Progenitor cell of endocrine pancreas (in vitro differentiated cells): ENCODE data around the gene CNTNAP2. TPM values are rescaled to one million over a fixed set of nuclear protein-coding genes. Genes with fewer than 3 reads are reported as not detected.

Experiments
- DNase-seq: peaks from one replicate; pipeline ENCODE4 v3.0.0; 2021; ENCODE audit warnings: low spot score; ENCODE audit not compliant: unreplicated experiment
- H3K27ac Mint-ChIP-seq: 2 replicates; pipeline ENCODE4 v1.8.0; 2021; ENCODE audit warnings: mild to moderate bottlenecking, moderate library complexity, mixed read lengths
- H3K27me3 Mint-ChIP-seq: 2 replicates; pipeline ENCODE4 v1.8.0; 2021; ENCODE audit warnings: mixed read lengths
- H3K36me3 Mint-ChIP-seq: 2 replicates; pipeline ENCODE4 v1.8.0; 2022; ENCODE audit warnings: mixed read lengths; ENCODE audit not compliant: insufficient read depth
- H3K4me1 Mint-ChIP-seq: 2 replicates; pipeline ENCODE4 v1.8.0; 2021; ENCODE audit warnings: low read depth, mixed read lengths
- H3K4me3 Mint-ChIP-seq: 2 replicates; pipeline ENCODE4 v1.8.0; 2021; ENCODE audit warnings: low read depth, mild to moderate bottlenecking, moderate library complexity, mixed read lengths
- H3K9me3 Mint-ChIP-seq: 2 replicates; pipeline ENCODE4 v1.8.0; 2021; ENCODE audit warnings: low read depth, mixed read lengths
- CTCF ChIP-seq: fragments of 200-600 bp; sonication (generic); IDR thresholded peaks from one replicate; pipeline ENCODE4 v1.5.0; 2021; ENCODE audit warnings: antibody characterized with exemption, mild to moderate bottlenecking; ENCODE audit not compliant: unreplicated experiment
- total RNA-seq: library from RNA; stranded (reverse); gene quantifications from 2 replicates; pipeline ENCODE4 v1.2.1, GENCODE V29; 2021

Gene CNTNAP2
- total RNA-seq, 1 donor from 2014 or later = 6.5 TPM

DNA sequence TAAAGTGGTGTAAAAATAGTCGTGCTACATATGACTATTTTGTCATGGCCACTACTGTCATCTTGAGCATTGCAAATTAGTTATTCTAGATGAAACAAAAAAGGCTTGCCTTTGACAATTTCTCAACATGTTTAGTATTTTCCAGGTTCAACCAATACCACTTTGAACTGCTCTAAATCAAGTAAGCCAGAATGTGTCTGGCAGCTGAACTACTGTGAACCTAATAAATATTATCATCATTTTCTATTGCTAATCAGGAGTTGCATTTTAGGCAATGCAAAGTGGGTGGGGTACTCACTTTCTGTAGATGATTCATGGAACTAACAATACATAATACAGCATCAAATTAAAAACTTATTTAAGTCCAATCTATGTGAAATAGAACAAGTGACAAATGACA, 877.2 kb downstream of the CNTNAP2 start:
- no peak for TF ChIP-seq CTCF
- Mint-ChIP-seq H3K4me3 (no peak overlapping the region), H3K9me3 (peaks cover 10% of the 10 kb centered on the region), H3K36me3 (no peaks in the 10 kb centered on the region), H3K4me1 (no peaks in the 10 kb centered on the region), H3K27ac (no peak overlapping the region), H3K27me3 (no peaks in the 10 kb centered on the region)
- no peak for DNase-seq

GRCh38 chr7:147008530-147008929, 891.9 kb downstream of the CNTNAP2 start:
- no peak for DNase-seq
- no peaks in the 10 kb centered on the region for H3K27me3 Mint-ChIP-seq
- H3K4me3 Mint-ChIP-seq = no peak overlapping the region
- H3K9me3 Mint-ChIP-seq = peaks cover 7% of the 10 kb centered on the region
- no peak for TF ChIP-seq CTCF
- H3K36me3 Mint-ChIP-seq = no peaks in the 10 kb centered on the region
- peaks cover 16% of the 10 kb centered on the region for H3K4me1 Mint-ChIP-seq
- peak overlapping the region; percentile 72 for H3K27ac Mint-ChIP-seq

DNA sequence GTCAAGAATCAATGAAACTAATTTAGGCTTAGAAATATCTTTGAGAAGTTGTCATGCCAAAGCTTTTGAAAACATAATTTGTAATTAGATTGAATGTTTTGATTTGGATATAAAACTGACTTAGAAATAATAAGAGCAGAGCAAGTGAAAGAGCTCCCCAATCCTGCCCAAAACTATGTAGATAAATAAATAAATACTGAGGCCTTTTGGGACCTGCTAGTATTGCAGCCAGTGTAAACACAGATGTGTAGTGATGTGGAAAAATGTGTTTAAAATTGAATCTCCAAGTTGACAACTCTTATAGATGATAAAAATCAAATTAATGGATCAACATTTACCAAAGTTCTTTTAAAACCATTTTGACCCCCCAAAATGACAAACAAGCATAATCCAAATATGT, 896.1 kb downstream of the CNTNAP2 start:
- H3K36me3 Mint-ChIP-seq = no peaks in the 10 kb centered on the region
- H3K4me3 Mint-ChIP-seq = no peak overlapping the region
- no peak overlapping the region for H3K27ac Mint-ChIP-seq
- no peak for DNase-seq
- peaks cover 3% of the 10 kb centered on the region for H3K9me3 Mint-ChIP-seq
- H3K4me1 Mint-ChIP-seq = peaks cover 16% of the 10 kb centered on the region
- no peaks in the 10 kb centered on the region for H3K27me3 Mint-ChIP-seq
- no peak for TF ChIP-seq CTCF

GRCh38 chr7:147013825-147014224, 897.2 kb downstream of the CNTNAP2 start:
- no peaks in the 10 kb centered on the region for H3K27me3 Mint-ChIP-seq
- H3K4me1 Mint-ChIP-seq = peaks cover 8% of the 10 kb centered on the region
- DNase-seq = no peak
- no peak overlapping the region for H3K4me3 Mint-ChIP-seq
- no peaks in the 10 kb centered on the region for H3K36me3 Mint-ChIP-seq
- TF ChIP-seq CTCF = no peak
- H3K9me3 Mint-ChIP-seq = peaks cover 3% of the 10 kb centered on the region
- no peak overlapping the region for H3K27ac Mint-ChIP-seq

GRCh38 chr7:147014286-147014955, 897.8 kb downstream of the CNTNAP2 start:
- Mint-ChIP-seq H3K4me3 (no peak overlapping the region), H3K36me3 (no peaks in the 10 kb centered on the region), H3K4me1 (peaks cover 2% of the 10 kb centered on the region), H3K27ac (no peak overlapping the region), H3K27me3 (no peaks in the 10 kb centered on the region), H3K9me3 (peaks cover 3% of the 10 kb centered on the region)
- no peak for TF ChIP-seq CTCF
- no peak for DNase-seq
